GM21381 (cell line): ENCODE data around the gene RXYLT1.

Source experiments
- ATAC-seq: cut with Tn5 transposase; IDR thresholded peaks from one replicate; pipeline ENCODE4 v1.9.1; 2021; ENCODE audit warnings: mild to moderate bottlenecking, moderate library complexity; ENCODE audit not compliant: unreplicated experiment

The RXYLT1 gene

DNA sequence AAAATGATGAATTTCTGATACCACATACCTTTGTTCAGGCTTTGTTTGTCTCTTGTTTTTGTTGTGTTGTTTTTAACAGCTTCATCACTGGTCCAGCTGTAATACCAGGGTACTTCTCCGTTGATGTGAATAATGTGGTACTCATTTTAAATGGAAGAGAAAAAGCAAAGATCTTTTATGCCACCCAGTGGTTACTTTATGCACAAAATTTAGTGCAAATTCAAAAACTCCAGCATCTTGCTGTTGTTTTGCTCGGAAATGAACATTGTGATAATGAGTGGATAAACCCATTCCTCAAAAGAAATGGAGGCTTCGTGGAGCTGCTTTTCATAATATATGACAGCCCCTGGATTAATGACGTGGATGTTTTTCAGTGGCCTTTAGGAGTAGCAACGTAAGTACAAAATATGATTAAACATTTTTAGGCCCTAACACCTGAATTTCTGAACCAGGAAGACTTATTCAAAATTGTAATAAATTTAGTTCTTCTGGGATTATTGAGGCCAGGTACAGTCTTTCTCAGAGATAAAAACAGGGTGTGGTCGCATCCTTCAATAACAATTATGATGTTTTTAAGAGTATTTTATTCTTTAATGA is 22.4 kb downstream of the RXYLT1 start:
- ATAC-seq = no peak

DNA sequence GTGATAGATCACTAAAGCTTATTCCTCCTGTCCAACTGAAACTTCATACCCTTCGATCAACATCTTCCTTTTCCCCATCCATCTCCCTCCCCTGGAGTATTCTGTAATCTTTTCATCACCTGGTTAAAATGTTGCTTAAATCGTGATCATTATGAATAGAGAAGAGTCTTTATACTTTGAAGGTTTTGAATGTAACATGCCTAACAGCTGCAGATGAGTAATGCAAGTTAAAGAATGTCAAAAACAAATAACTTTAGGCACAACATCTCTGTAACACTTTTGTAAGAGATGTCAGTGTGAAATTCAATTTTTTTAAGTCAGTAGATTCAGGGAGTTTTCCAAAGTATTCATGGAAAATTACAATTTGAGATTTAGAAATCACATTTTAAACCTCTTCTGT is 25.0 kb downstream of the RXYLT1 start:
- no peak for ATAC-seq

DNA sequence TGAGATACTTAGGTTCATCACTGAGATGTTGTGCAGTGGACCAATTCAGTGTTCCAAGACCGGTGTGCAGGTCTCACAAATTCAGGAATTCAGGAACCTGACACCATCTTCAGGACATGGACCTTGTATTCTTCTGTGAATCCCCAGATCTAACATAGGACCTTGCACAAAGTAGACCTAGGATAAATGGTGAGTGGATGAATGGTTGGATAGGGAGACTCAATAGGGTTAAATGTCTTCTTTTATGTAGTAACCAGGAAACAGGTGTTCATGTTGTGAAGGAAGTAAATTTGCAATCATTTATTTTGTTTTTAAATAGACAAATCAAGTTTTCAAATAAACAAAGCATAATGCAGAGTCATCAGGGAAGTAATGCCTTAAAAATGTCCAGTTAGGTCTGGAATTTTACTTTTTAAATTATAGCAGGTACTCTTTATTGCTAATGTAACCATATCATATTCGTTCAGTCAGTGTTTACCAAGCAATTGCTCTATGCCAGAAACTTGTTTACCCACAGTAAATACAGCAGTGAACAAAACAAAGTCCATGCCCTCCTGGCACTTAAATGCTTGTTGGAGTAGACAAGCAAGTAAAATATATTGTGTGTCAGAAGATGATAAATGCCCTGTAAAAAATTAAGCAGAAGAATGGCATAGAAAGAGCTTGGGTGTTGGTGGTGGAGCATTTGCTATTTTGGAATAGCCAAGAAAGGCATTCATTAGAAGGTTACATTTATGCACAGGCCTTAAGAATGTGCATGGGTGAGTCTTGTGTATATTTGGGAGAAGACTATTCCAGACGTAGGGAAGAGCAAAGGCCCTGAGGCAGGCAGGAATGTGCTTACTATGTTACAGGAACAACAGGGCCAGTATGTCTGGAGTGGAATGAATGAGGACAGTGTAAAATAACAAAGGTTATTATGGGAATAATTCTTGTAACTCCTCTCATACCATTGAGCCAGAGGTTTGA is 26.3 kb downstream of the RXYLT1 start:
- no peak for ATAC-seq

GRCh38 chr12:63808631-63809030 is 28.9 kb downstream of the RXYLT1 start:
- no peak for ATAC-seq

DNA sequence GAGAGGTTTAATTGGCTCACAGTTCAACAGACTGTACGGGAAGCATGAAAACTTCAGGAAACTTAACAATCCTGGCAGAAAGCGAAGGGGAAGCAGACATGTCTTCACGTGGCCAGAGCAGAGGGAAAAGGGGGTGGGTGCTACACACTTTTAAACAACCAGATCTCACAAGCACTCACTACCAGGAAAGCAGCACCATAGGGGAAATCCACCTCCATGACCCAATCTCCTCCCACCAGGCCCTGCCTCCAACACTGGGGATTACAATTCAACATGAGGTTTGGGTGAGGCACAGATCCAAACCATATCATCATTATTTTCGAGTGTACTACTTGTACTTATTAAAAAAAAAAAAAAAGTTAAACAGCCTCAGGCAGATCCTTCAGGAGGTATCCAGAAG is 29.9 kb downstream of the RXYLT1 start:
- ATAC-seq = no peak

- ATAC-seq = no peak
Measured at GRCh38 chr12:63811334-63811733, 31.6 kb downstream of the RXYLT1 start.

DNA sequence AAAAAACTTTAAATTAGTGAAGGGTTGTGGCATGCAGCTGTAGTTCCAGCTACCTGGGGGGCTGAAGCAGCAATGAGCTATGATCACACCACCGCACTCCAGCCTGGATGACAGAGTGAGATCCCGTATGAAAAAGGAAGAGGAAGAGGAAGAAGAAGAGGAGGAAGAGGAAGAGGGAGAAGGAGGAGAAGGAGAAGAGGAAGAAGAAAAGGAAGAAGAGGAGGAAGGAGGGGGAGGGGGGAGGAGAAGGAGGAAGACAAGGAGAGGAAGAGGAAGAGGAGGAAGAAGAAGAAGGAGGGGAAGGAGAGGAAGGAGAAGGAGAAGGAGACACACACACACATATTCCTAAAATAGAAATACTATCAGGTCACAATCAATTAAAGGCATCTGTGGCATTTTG is 32.0 kb downstream of the RXYLT1 start:
- no peak for ATAC-seq

- peak; percentile 39 for ATAC-seq
Measured at GRCh38 chr12:63814146-63814772, 34.5 kb downstream of the RXYLT1 start.

DNA sequence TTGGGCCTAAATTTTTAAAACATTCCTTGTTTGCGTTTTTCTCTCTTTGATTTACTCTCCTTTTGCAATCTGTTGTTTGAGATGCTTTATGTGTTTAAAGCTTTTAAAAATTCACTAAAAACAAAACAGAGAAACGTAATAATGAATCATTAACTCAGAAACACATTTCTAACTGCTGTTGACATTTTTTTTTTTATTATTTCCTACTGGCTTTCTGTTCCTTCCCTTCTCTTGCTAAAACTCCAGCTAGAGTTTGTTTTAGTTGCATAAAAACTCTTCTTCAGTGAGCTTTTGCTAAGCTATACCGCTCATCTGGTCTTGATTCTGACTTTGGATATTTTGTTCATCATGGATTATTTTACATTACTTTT is 35.8 kb downstream of the RXYLT1 start:
- no peak for ATAC-seq

GRCh38 chr12:63816031-63816430 is 36.3 kb downstream of the RXYLT1 start:
- peak; percentile 45 for ATAC-seq

DNA sequence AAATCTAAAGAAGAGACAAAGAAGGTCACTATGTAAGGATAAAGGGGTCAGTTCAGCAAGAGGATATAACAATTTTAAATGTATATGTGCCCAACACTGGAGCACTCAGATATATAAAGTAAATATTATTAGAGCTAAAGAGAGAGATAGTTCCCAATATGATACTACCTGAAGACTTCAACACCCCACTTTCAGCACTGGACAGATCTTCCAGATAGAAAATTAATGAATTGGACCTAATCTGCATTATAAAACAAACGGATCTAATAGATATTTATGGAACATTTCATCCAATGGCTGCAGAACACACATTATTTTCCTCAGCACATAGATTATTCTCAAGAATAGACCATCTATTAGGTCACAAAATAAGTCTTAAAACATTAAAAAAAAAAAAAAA is 40.7 kb downstream of the RXYLT1 start:
- ATAC-seq = no peak

GRCh38 chr12:63821781-63822251 is 42.1 kb downstream of the RXYLT1 start:
- peak; percentile 69 for ATAC-seq

DNA sequence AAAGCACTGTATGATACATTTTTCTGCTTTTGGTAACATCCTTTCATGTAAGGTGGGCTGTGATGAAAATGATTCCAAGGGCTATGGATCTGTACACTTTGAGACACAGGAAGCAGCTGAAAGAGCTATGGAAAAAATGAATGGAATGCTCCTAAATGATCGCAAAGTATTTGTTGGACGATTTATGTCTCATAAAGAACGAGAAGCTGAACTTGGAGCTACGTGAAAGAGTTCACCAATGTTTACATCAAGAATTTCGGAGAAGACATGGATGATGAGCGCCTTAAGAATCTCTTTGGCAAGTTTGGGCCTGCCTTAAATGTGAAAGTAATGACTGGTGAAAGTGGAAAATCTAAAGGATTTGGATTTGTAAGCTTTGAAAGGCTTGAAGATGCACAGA is 42.6 kb downstream of the RXYLT1 start:
- no peak for ATAC-seq

GRCh38 chr12:63823040-63823439 is 43.3 kb downstream of the RXYLT1 start:
- no peak for ATAC-seq

DNA sequence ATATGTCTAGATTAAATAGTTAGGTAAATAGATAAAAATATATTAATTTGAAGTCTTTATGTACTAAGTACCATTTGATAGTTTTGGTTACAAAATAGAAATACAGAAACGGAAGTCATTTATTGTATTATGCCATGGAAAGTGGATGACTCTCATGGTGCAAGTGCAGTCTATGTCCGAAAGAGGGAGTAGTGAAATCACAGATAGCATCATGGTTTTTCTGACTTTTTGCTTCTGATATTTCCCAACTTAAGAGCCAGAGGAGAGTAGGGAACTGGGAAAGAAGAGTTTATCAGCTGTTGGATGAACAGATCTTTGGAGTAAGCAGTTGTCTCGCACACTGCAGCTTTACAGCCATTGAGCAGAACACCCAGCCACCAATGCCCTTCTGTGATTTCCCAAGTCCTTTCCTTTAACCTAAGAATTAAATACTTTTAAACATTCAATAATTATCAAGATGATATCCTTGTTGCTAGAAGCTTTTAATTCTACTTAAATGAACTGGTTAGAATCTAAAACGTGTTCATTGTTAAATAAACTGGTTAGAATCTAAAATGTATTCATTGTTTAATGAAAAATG is 46.4 kb downstream of the RXYLT1 start:
- ATAC-seq = no peak

DNA sequence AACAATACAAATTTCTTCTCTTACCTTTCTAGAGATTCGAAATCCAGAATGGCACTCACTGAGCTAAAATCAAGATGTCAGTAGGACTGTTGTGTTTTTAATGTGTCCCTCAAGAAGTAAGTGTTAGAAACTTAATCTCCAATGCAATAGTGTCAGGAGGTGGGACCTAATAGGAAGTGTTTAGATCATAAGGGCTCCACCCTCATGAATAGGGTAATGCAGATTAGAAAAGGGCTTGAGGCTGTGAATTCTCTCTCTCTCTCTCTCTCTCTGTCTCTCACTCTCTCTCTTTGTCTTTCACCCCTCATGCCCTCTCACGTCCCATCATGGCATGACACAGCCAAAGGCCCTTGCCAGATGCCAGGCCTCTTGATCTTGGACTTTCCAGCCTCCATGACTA is 49.2 kb downstream of the RXYLT1 start:
- ATAC-seq = no peak

GRCh38 chr12:63836046-63836445 is 56.3 kb downstream of the RXYLT1 start:
- no peak for ATAC-seq

- ATAC-seq = no peak
Measured at GRCh38 chr12:63836936-63837335, 57.2 kb downstream of the RXYLT1 start.

DNA sequence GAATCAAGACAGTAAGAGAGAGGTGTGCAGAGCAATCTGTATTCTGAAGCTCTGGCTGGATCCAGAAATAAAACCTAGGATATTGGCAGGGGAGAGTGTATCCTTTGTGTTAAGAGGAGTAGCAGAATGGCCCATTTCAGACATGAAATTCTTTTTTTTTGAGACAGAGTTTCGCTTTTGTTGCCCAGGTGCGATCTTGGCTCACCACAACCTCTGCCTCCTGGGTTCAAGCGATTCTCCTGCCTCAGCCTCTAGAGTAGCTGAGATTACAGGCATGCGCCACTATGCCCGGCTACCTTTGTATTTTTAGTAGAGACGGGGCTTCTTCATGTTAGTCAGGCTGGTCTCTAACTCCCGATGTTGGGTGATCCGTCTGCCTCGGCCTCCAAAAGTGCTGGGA is 58.7 kb downstream of the RXYLT1 start:
- ATAC-seq = no peak

DNA sequence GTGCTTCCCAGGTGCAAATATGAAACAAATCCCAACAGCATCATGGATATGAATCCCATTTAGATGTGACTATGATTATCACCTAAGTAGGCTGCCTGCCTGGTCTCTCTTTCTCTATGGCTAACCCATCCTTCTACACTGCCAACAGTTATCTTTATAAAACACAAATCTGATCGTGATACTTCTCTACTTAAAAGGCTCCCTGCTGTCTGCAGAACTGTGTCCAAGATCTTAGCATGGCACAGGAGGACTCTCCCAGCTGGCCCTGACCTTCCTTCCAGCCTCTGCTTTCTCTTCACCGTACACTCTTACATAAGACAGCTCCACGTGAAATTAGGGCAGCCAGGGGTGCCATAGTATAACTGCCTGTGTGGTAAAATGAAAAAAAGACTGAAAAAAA is 61.3 kb downstream of the RXYLT1 start:
- ATAC-seq = no peak

- ATAC-seq = no peak
Measured at GRCh38 chr12:63841571-63841970, 61.9 kb downstream of the RXYLT1 start.
